Measurements from ENCODE around the gene STPG3.

The STPG3 gene

GRCh38 chr9:137250329-137251193, 525 bp upstream of the STPG3 start:
- Histone ChIP-seq H3K4me1 (ENCODE audit: control insufficient read depth, insufficient read depth, low read length) (peaks cover 7% of the 10 kb centered on the region), H3K27me3 (ENCODE audit: control insufficient read depth, insufficient read depth, low read length) (no peaks in the 10 kb centered on the region), H3K36me3 (ENCODE audit: control insufficient read depth, insufficient read depth, low read length) (no peaks in the 10 kb centered on the region; the same call in 1 of the 2 replicates), H3K4me3 (ENCODE audit: low read length) (no peak overlapping the region), H3K27ac (ENCODE audit: low read length) (no peak overlapping the region), H3K9me3 (ENCODE audit: control insufficient read depth, insufficient read depth, low read length) (no peaks in the 10 kb centered on the region)
- no CpG with 5 or more reads among the region's 18 CpGs for WGBS (ENCODE audit: insufficient coverage, insufficient read length)
- no peak for DNase-seq (ENCODE audit: low read depth, low spot score)

- no CpG with 5 or more reads among the region's 22 CpGs for WGBS (ENCODE audit: insufficient coverage, insufficient read length)
- Histone ChIP-seq H3K4me3 (ENCODE audit: low read length) (no peak overlapping the region), H3K27me3 (ENCODE audit: control insufficient read depth, insufficient read depth, low read length) (no peaks in the 10 kb centered on the region), H3K36me3 (ENCODE audit: control insufficient read depth, insufficient read depth, low read length) (no peaks in the 10 kb centered on the region; the same call in 1 of the 2 replicates), H3K27ac (ENCODE audit: low read length) (no peak overlapping the region), H3K4me1 (ENCODE audit: control insufficient read depth, insufficient read depth, low read length) (peaks cover 7% of the 10 kb centered on the region), H3K9me3 (ENCODE audit: control insufficient read depth, insufficient read depth, low read length) (no peaks in the 10 kb centered on the region)
- DNase-seq (ENCODE audit: low read depth, low spot score), result no peak
Observed at GRCh38 chr9:137251490-137252268, 593 bp downstream of the STPG3 start.

GRCh38 chr9:137252555-137253506, 1.7 kb downstream of the STPG3 start:
- peaks cover 7% of the 10 kb centered on the region for H3K4me1 ChIP-seq (ENCODE audit: control insufficient read depth, insufficient read depth, low read length)
- WGBS (ENCODE audit: insufficient coverage, insufficient read length), result no CpG with 5 or more reads among the region's 35 CpGs
- H3K4me3 ChIP-seq (ENCODE audit: low read length), result no peak overlapping the region
- peaks cover 3% of the 10 kb centered on the region for H3K36me3 ChIP-seq (ENCODE audit: control insufficient read depth, insufficient read depth, low read length)
- no peak for DNase-seq (ENCODE audit: low read depth, low spot score)
- H3K27me3 ChIP-seq (ENCODE audit: control insufficient read depth, insufficient read depth, low read length), result no peaks in the 10 kb centered on the region
- H3K27ac ChIP-seq (ENCODE audit: low read length), result no peak overlapping the region
- H3K9me3 ChIP-seq (ENCODE audit: control insufficient read depth, insufficient read depth, low read length), result no peaks in the 10 kb centered on the region

- H3K4me3 ChIP-seq (ENCODE audit: low read length), result peak overlapping the region; percentile 58; the same call in 1 of the 2 replicates
- no peaks in the 10 kb centered on the region for H3K27me3 ChIP-seq (ENCODE audit: control insufficient read depth, insufficient read depth, low read length)
- no peak overlapping the region for H3K27ac ChIP-seq (ENCODE audit: low read length)
- peaks cover 4% of the 10 kb centered on the region for H3K36me3 ChIP-seq (ENCODE audit: control insufficient read depth, insufficient read depth, low read length)
- WGBS (ENCODE audit: insufficient coverage, insufficient read length), result no CpG with 5 or more reads among the region's 21 CpGs
- peaks cover 7% of the 10 kb centered on the region for H3K4me1 ChIP-seq (ENCODE audit: control insufficient read depth, insufficient read depth, low read length)
- no peak for DNase-seq (ENCODE audit: low read depth, low spot score)
- H3K9me3 ChIP-seq (ENCODE audit: control insufficient read depth, insufficient read depth, low read length), result no peaks in the 10 kb centered on the region
Observed at GRCh38 chr9:137253717-137254623, 2.9 kb downstream of the STPG3 start.

GRCh38 chr9:137254624-137255447, 3.8 kb downstream of the STPG3 start, which contains the start of gene NELFB:
NELFB (plus strand) TSS chr9:137255327.
- no peak for DNase-seq (ENCODE audit: low read depth, low spot score)
- peaks cover 7% of the 10 kb centered on the region for H3K4me1 ChIP-seq (ENCODE audit: control insufficient read depth, insufficient read depth, low read length)
- peaks cover 7% of the 10 kb centered on the region for H3K36me3 ChIP-seq (ENCODE audit: control insufficient read depth, insufficient read depth, low read length)
- H3K27me3 ChIP-seq (ENCODE audit: control insufficient read depth, insufficient read depth, low read length), result no peaks in the 10 kb centered on the region
- no CpG with 5 or more reads among the region's 105 CpGs for WGBS (ENCODE audit: insufficient coverage, insufficient read length)
- H3K9me3 ChIP-seq (ENCODE audit: control insufficient read depth, insufficient read depth, low read length), result no peaks in the 10 kb centered on the region
- no peak within 1 kb of the TSS for H3K27ac ChIP-seq (ENCODE audit: low read length)
- H3K4me3 ChIP-seq (ENCODE audit: low read length), result peak within 1 kb of the TSS; percentile 58

GRCh38 chr9:137255448-137256114, 4.5 kb downstream of the STPG3 start:
- no peak for DNase-seq (ENCODE audit: low read depth, low spot score)
- Histone ChIP-seq H3K9me3 (ENCODE audit: control insufficient read depth, insufficient read depth, low read length) (no peaks in the 10 kb centered on the region), H3K36me3 (ENCODE audit: control insufficient read depth, insufficient read depth, low read length) (peaks cover 7% of the 10 kb centered on the region), H3K27ac (ENCODE audit: low read length) (no peak overlapping the region), H3K4me3 (ENCODE audit: low read length) (peak overlapping the region; percentile 58), H3K27me3 (ENCODE audit: control insufficient read depth, insufficient read depth, low read length) (no peaks in the 10 kb centered on the region), H3K4me1 (ENCODE audit: control insufficient read depth, insufficient read depth, low read length) (peaks cover 5% of the 10 kb centered on the region)
- no CpG with 5 or more reads among the region's 51 CpGs for WGBS (ENCODE audit: insufficient coverage, insufficient read length)

- H3K27me3 ChIP-seq (ENCODE audit: control insufficient read depth, insufficient read depth, low read length), result no peaks in the 10 kb centered on the region
- WGBS (ENCODE audit: insufficient coverage, insufficient read length), result no CpG with 5 or more reads among the region's 15 CpGs
- no peak for DNase-seq (ENCODE audit: low read depth, low spot score)
- no peak overlapping the region for H3K27ac ChIP-seq (ENCODE audit: low read length)
- H3K9me3 ChIP-seq (ENCODE audit: control insufficient read depth, insufficient read depth, low read length), result no peaks in the 10 kb centered on the region
- peaks cover 7% of the 10 kb centered on the region for H3K36me3 ChIP-seq (ENCODE audit: control insufficient read depth, insufficient read depth, low read length)
- H3K4me1 ChIP-seq (ENCODE audit: control insufficient read depth, insufficient read depth, low read length), result peaks cover 4% of the 10 kb centered on the region
- H3K4me3 ChIP-seq (ENCODE audit: low read length), result no peak overlapping the region
Observed at GRCh38 chr9:137256362-137256761, 5.3 kb downstream of the STPG3 start.

- DNase-seq (ENCODE audit: low read depth, low spot score), result no peak
- Histone ChIP-seq H3K4me3 (ENCODE audit: low read length) (no peak overlapping the region), H3K4me1 (ENCODE audit: control insufficient read depth, insufficient read depth, low read length) (peaks cover 4% of the 10 kb centered on the region), H3K27ac (ENCODE audit: low read length) (no peak overlapping the region), H3K27me3 (ENCODE audit: control insufficient read depth, insufficient read depth, low read length) (no peaks in the 10 kb centered on the region), H3K9me3 (ENCODE audit: control insufficient read depth, insufficient read depth, low read length) (no peaks in the 10 kb centered on the region), H3K36me3 (ENCODE audit: control insufficient read depth, insufficient read depth, low read length) (peaks cover 7% of the 10 kb centered on the region)
- WGBS (ENCODE audit: insufficient coverage, insufficient read length), result no CpG with 5 or more reads among the region's 15 CpGs
Observed at GRCh38 chr9:137256856-137257255, 5.8 kb downstream of the STPG3 start.

All from iPS DF 6.9 (cell line).